DND-41 (cell line): Measurements from ENCODE around the gene HSPA4L.

Experiments
- ATAC-seq: fragments of 200-7000 bp; cut with Tn5 transposase; 3 replicates; pipeline ENCODE4 v1.9.1; 2021; ENCODE audit warnings: low read depth; ENCODE audit not compliant: insufficient read depth
- DNase-seq: peaks from one replicate; pipeline ENCODE4 v3.0.0-alpha.2; 2020
- H2AFZ ChIP-seq: 2 replicates; pipeline ENCODE4 v1.6.0; 2012; ENCODE audit warnings: low read depth, low read length
- H3K27ac ChIP-seq: 2 replicates; pipeline ENCODE4 v1.5.1; 2012; ENCODE audit warnings: low read length, inconsistent platforms
- H3K27me3 ChIP-seq: fragments of 200-600 bp; sonication (generic); 2 replicates; pipeline ENCODE4 v1.6.0; 2012; ENCODE audit warnings: low read length, mild to moderate bottlenecking, inconsistent platforms; ENCODE audit not compliant: insufficient read depth, poor library complexity
- H3K36me3 ChIP-seq: 2 replicates; pipeline ENCODE4 v1.5.1; 2012; ENCODE audit warnings: low read length, inconsistent platforms; ENCODE audit not compliant: insufficient read depth
- H3K4me1 ChIP-seq: 2 replicates; pipeline ENCODE4 v1.5.1; 2012; ENCODE audit warnings: mild to moderate bottlenecking, low read length; ENCODE audit not compliant: insufficient read depth
- H3K4me2 ChIP-seq: 2 replicates; pipeline ENCODE4 v1.6.0; 2012; ENCODE audit warnings: mild to moderate bottlenecking, moderate library complexity, low read length, inconsistent platforms; ENCODE audit not compliant: insufficient read depth
- H3K4me3 ChIP-seq, 2 experiments: fragments of 200-600 bp in 1 of 2; shearing (Covaris generic) in 1 of 2; 2 replicates each; pipeline ENCODE4 v1.5.1; 2012 to 2016; ENCODE audit warnings: inconsistent platforms in 2 of 2, low read length in 2 of 2, mild to moderate bottlenecking in 2 of 2, low read depth in 1 of 2, moderate library complexity in 1 of 2
- H3K79me2 ChIP-seq: 2 replicates; pipeline ENCODE4 v1.6.0; 2012; ENCODE audit warnings: low read length, inconsistent platforms; ENCODE audit not compliant: insufficient read depth
- H3K9ac ChIP-seq: 2 replicates; pipeline ENCODE4 v1.6.0; 2012; ENCODE audit warnings: low read depth, mild to moderate bottlenecking, inconsistent platforms, low read length, moderate library complexity
- H3K9me3 ChIP-seq: 2 replicates; pipeline ENCODE4 v1.5.1; 2012; ENCODE audit warnings: low read length, moderate library complexity, mild to moderate bottlenecking, inconsistent platforms; ENCODE audit not compliant: insufficient read depth, severe bottlenecking
- H4K20me1 ChIP-seq: 2 replicates; pipeline ENCODE4 v1.6.0; 2012; ENCODE audit warnings: low read length; ENCODE audit not compliant: insufficient read depth
- EZH2 ChIP-seq: IDR thresholded peaks from 3 replicates; pipeline ENCODE4 v1.6.1; 2012; ENCODE audit warnings: borderline replicate concordance, low read depth, mild to moderate bottlenecking, moderate library complexity, low read length, inconsistent platforms; ENCODE audit not compliant: severe bottlenecking
- TF ChIP-seq, protein P1 (sequence below): IDR thresholded peaks from 2 replicates; pipeline ENCODE4 v1.5.1; 2012; ENCODE audit warnings: borderline replicate concordance, low read length, moderate library complexity, mild to moderate bottlenecking; ENCODE audit not compliant: poor library complexity, severe bottlenecking; ENCODE audit errors: extremely low read depth

The HSPA4L gene

DNA sequence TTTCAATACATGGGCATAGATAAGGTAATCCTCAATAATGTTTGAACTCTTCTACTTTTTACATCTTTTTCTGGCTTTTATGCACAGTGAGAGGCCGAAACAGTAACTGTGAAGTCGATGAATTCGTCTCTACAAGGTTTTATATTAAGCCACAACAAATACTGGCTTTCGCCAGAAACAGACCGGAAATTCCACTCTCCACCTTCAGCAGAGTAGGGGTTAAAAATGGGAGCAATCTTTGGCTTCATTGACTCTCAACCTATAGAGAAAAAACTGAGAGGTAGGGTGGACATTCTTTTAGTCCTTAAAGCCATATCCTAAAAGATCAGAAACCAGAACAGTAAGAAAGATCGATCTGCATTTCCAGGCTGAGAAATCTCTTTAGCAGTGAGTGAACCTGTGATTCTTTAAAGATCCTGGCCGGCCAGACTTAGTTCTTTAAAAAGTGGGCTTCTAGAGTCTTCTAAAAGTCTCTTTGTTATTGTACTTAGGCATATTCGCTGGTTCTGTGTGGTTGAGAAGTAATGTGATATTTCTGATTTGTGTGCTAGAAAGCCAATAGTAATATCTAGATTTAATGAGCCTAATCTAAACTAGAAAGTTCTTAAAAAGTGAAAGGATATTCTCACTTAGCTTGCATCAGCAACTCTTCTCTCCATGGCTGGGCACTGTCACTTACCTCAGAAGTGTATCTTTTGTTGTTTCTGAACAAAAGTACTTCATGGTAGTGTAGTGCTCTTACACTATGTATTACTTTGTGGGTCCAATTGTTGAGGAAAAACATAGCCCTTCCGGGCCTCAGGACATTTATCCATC, 2.0 kb downstream of the HSPA4L start:
- H3K36me3 ChIP-seq, result no peaks in the 10 kb centered on the region
- TF ChIP-seq, protein P1, sequence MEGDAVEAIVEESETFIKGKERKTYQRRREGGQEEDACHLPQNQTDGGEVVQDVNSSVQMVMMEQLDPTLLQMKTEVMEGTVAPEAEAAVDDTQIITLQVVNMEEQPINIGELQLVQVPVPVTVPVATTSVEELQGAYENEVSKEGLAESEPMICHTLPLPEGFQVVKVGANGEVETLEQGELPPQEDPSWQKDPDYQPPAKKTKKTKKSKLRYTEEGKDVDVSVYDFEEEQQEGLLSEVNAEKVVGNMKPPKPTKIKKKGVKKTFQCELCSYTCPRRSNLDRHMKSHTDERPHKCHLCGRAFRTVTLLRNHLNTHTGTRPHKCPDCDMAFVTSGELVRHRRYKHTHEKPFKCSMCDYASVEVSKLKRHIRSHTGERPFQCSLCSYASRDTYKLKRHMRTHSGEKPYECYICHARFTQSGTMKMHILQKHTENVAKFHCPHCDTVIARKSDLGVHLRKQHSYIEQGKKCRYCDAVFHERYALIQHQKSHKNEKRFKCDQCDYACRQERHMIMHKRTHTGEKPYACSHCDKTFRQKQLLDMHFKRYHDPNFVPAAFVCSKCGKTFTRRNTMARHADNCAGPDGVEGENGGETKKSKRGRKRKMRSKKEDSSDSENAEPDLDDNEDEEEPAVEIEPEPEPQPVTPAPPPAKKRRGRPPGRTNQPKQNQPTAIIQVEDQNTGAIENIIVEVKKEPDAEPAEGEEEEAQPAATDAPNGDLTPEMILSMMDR, result no peak
- no peak for TF ChIP-seq EZH2
- no peak overlapping the region for H3K4me2 ChIP-seq
- H3K27ac ChIP-seq, result no peak overlapping the region
- no peaks in the 10 kb centered on the region for H4K20me1 ChIP-seq
- peaks cover 6% of the 10 kb centered on the region for H3K27me3 ChIP-seq
- H3K4me1 ChIP-seq, result no peaks in the 10 kb centered on the region
- no peak for ATAC-seq
- no peak overlapping the region for H3K4me3 ChIP-seq
- DNase-seq, result no peak
- no peaks in the 10 kb centered on the region for H3K9me3 ChIP-seq
- no peaks in the 10 kb centered on the region for H3K79me2 ChIP-seq
- H2AFZ ChIP-seq, result no peak overlapping the region
- H3K9ac ChIP-seq, result no peak overlapping the region

DNA sequence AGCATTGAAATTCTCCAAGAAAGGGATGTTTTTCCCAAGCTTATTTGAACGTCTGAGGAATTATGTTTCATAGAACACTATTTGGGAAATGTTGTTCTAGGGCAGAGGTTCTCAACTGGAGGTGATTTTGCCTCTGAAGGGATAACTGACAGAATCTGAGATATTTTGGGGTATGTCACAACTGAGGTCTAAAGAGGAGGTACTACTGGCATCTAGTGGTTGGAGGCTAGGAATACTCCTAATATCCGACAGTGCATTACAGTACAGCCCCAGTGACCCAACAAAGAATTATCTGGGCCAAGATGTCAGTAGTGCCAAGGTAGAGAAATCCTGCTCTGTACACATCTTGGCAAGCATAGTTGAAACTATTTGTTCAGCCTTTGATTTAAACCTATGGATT, 6.4 kb downstream of the HSPA4L start:
- no peaks in the 10 kb centered on the region for H3K79me2 ChIP-seq
- no peak overlapping the region for H2AFZ ChIP-seq
- H3K4me2 ChIP-seq, result no peak overlapping the region
- H3K9ac ChIP-seq, result no peak overlapping the region
- no peaks in the 10 kb centered on the region for H4K20me1 ChIP-seq
- no peaks in the 10 kb centered on the region for H3K36me3 ChIP-seq
- TF ChIP-seq, protein P1, result peak; percentile 32
- TF ChIP-seq EZH2, result no peak
- H3K4me3 ChIP-seq, result no peak overlapping the region
- no peaks in the 10 kb centered on the region for H3K4me1 ChIP-seq
- DNase-seq, result no peak
- no peak overlapping the region for H3K27ac ChIP-seq
- H3K27me3 ChIP-seq, result peaks cover 6% of the 10 kb centered on the region
- peak; percentile 55 for ATAC-seq
- no peaks in the 10 kb centered on the region for H3K9me3 ChIP-seq

DNA sequence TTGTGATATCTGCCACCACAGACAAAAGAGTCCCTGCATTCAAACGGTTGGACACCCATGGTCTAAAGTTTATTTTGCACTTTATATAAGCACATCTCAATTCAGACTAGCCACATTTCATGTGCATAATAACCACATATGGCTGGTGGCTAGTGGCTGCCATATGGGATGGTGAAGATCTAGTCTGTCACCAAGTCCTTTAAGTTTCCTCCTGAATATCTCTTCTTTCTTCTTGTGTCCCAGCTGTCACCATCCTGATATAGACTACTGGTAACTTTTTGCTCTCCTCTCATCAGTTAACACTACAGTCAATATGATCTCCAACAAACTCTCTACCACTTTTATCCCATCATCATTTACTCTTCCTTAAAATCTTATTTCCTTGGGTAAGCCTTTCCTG, 9.3 kb downstream of the HSPA4L start:
- H3K4me1 ChIP-seq, result no peaks in the 10 kb centered on the region
- H3K27ac ChIP-seq, result no peak overlapping the region
- H3K36me3 ChIP-seq, result no peaks in the 10 kb centered on the region
- no peak for TF ChIP-seq EZH2
- TF ChIP-seq, protein P1, result no peak
- no peaks in the 10 kb centered on the region for H3K9me3 ChIP-seq
- no peak overlapping the region for H3K9ac ChIP-seq
- H3K4me2 ChIP-seq, result no peak overlapping the region
- DNase-seq (no peak), ATAC-seq (no peak)
- H3K27me3 ChIP-seq, result peaks cover 3% of the 10 kb centered on the region
- H3K4me3 ChIP-seq, result no peak overlapping the region
- H2AFZ ChIP-seq, result no peak overlapping the region
- no peaks in the 10 kb centered on the region for H3K79me2 ChIP-seq
- H4K20me1 ChIP-seq, result no peaks in the 10 kb centered on the region
